ENCODE measurements around the gene CCN5. TPM values are rescaled to one million over a fixed set of nuclear protein-coding genes. Genes with fewer than 3 reads are reported as not detected.

CCN5 gene
- total and polyA plus RNA-seq, 2 donors from 2014 or later = 0.41 to 3.1 TPM

- DNase-seq (no peak), FAIRE-seq (no peak)
- TF ChIP-seq CTCF (IDR thresholded peaks at IDR 0.05; ENCODE audit: borderline replicate concordance, extremely low read depth, insufficient read depth) = no peak
- peaks cover 0 to 8% (median 0%) of the 10 kb centered on the region in 3 donors for H3K9me3 ChIP-seq (ENCODE audit: control insufficient read depth in 2 of 3, insufficient read depth in 1 of 3, low read length in 3 of 3)
- H3K4me3 ChIP-seq (ENCODE audit: low read length in 3 of 3) = no peak overlapping the region
- H3K27ac ChIP-seq (ENCODE audit: low read depth in 2 of 2, low read length in 2 of 2) = no peak overlapping the region
- intact Hi-C loops (cut with DNase I) = loop anchor here (5.0 kb wide), 1 partner anchor 48 kb away; no protein-coding TSS in a partner anchor
- H3K9ac ChIP-seq (ENCODE audit: low read length in 3 of 3) = no peak overlapping the region
- H3K4me1 ChIP-seq (ENCODE audit: control insufficient read depth in 2 of 3, insufficient read depth in 2 of 3, low read depth in 1 of 3, low read length in 3 of 3) = no peaks in the 10 kb centered on the region
- no peaks in the 10 kb centered on the region for H3K27me3 ChIP-seq (ENCODE audit: control insufficient read depth, insufficient read depth, low read length)
- no peaks in the 10 kb centered on the region for H3K36me3 ChIP-seq (ENCODE audit: control insufficient read depth in 2 of 3, insufficient read depth in 3 of 3, low read length in 3 of 3)
Measured at GRCh38 chr20:44734938-44735337, 19.8 kb downstream of the CCN5 start.

GRCh38 chr20:44735816-44736169 lies 20.6 kb downstream of the CCN5 start:
- no peak for TF ChIP-seq CTCF (IDR thresholded peaks at IDR 0.05; ENCODE audit: borderline replicate concordance, extremely low read depth, insufficient read depth)
- intact Hi-C loops (cut with DNase I) = no loop called here
- DNase-seq = no peak
- Histone ChIP-seq H3K9ac (ENCODE audit: low read length in 3 of 3) (no peak overlapping the region), H3K27me3 (ENCODE audit: control insufficient read depth, insufficient read depth, low read length) (no peaks in the 10 kb centered on the region), H3K4me3 (ENCODE audit: low read length in 3 of 3) (peak overlapping the region in 2 of 3 donors; percentile 14 to 47), H3K9me3 (ENCODE audit: control insufficient read depth in 2 of 3, insufficient read depth in 1 of 3, low read length in 3 of 3) (peaks cover 0 to 8% (median 0%) of the 10 kb centered on the region in 3 donors), H3K36me3 (ENCODE audit: control insufficient read depth in 2 of 3, insufficient read depth in 3 of 3, low read length in 3 of 3) (no peaks in the 10 kb centered on the region), H3K4me1 (ENCODE audit: control insufficient read depth in 2 of 3, insufficient read depth in 2 of 3, low read depth in 1 of 3, low read length in 3 of 3) (no peaks in the 10 kb centered on the region), H3K27ac (ENCODE audit: low read depth in 2 of 2, low read length in 2 of 2) (no peak overlapping the region)
- FAIRE-seq = no peak

- no peak overlapping the region for H3K27ac ChIP-seq (ENCODE audit: low read depth in 2 of 2, low read length in 2 of 2)
- peak overlapping the region in 2 of 3 donors; percentile 14 to 47 for H3K4me3 ChIP-seq (ENCODE audit: low read length in 3 of 3)
- intact Hi-C loops (cut with DNase I) = no loop called here
- no peak overlapping the region for H3K9ac ChIP-seq (ENCODE audit: low read length in 3 of 3)
- H3K27me3 ChIP-seq (ENCODE audit: control insufficient read depth, insufficient read depth, low read length) = no peaks in the 10 kb centered on the region
- peak in 4 of 5 donors; percentile 42 to 75 (median 54) for DNase-seq
- peaks cover 0 to 8% (median 0%) of the 10 kb centered on the region in 3 donors for H3K9me3 ChIP-seq (ENCODE audit: control insufficient read depth in 2 of 3, insufficient read depth in 1 of 3, low read length in 3 of 3)
- no peak for FAIRE-seq
- H3K36me3 ChIP-seq (ENCODE audit: control insufficient read depth in 2 of 3, insufficient read depth in 3 of 3, low read length in 3 of 3) = no peaks in the 10 kb centered on the region
- no peak for TF ChIP-seq CTCF (IDR thresholded peaks at IDR 0.05; ENCODE audit: borderline replicate concordance, extremely low read depth, insufficient read depth)
- no peaks in the 10 kb centered on the region for H3K4me1 ChIP-seq (ENCODE audit: control insufficient read depth in 2 of 3, insufficient read depth in 2 of 3, low read depth in 1 of 3, low read length in 3 of 3)
Measured at GRCh38 chr20:44736170-44737021, 21.2 kb downstream of the CCN5 start.

Measured in kidney (tissue), 14 donors.